SW480 (cell line): ENCODE data around the gene ARG2.
"Not testable (repeated sequence)": the region's sequence is repeated elsewhere in the genome, so short reads cannot be mapped to it uniquely, and the experiment has no call there.

Experiments
- DNase-seq: peaks from one replicate; pipeline ENCODE4 v3.0.0-alpha.2; 2016; ENCODE audit warnings: low spot score

Gene ARG2

DNA sequence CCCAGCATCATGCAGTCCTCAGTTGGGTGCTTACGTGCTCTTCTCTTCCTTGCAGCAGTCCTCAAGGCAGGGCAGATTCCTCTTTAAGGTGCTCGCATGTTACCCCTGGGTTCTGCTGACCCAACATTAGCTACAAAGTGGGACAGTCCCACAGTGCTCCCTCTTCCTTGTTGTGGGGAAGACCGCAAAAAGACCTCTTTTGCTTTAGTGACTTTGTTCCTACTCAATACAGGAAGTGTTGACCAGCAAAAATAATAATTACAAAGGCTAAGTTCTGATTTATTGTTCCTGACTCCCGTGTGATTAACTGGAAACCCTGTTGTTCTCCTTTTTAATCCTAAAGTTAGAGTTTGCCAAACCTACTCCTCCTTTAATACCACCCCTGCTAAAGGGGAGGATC, 33.4 kb upstream of the ARG2 start:
- DNase-seq: no peak

GRCh38 chr14:67589204-67589770, 30.4 kb upstream of the ARG2 start:
- no peak for DNase-seq

- DNase-seq: not testable (repeated sequence)
Observed at GRCh38 chr14:67593650-67594049, 26.1 kb upstream of the ARG2 start.

GRCh38 chr14:67595392-67595791, 24.3 kb upstream of the ARG2 start:
- no peak for DNase-seq

- peak; percentile 90 for DNase-seq
Observed at GRCh38 chr14:67599698-67600561, 19.8 kb upstream of the ARG2 start, which contains the start of gene PIGH. Gene PIGH, minus strand, starts transcription at chr14:67600268. Its CDS starts 65 bp downstream, at chr14:67600203.

DNA sequence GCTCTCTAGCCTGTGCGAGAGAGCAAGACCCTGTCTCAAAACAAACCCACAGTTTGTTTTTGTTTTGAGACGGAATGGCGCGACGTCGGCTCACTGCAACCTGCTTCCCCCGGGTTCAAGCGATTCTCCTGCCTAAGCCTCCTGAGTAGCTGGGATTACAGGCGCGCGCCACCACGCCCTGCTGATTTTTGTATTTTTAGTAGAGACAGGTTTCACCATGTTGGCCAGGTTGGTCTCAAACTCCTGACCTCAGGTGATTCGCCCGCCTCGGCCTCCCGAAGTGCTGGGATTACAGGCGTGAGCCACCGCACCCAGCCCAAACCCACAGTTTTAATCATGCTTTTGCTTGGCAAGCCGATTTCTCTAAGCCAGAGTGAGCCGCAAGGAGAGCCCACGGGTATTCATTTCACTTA, 19.2 kb upstream of the ARG2 start:
- DNase-seq: not testable (repeated sequence)

DNA sequence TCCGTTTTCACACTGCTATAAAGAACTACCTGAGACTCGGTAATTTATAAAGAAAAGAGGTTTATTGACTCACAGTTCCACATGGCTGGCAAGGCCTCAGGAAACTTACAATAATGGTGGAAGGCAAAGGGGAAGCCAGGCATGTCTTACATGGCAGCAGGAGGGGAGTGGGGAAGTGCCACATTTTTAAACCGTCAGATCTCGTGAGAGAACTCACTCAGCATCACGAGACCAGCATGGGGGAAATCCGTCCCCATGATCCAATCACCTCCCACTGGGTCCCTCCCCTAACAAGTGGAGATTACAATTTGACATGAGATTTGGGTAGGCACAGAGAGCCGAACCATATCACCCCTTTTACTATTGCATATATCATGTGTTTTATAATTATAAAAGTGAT, 17.6 kb upstream of the ARG2 start:
- no peak for DNase-seq

- no peak for DNase-seq
Observed at GRCh38 chr14:67602995-67603545, 16.6 kb upstream of the ARG2 start.

DNA sequence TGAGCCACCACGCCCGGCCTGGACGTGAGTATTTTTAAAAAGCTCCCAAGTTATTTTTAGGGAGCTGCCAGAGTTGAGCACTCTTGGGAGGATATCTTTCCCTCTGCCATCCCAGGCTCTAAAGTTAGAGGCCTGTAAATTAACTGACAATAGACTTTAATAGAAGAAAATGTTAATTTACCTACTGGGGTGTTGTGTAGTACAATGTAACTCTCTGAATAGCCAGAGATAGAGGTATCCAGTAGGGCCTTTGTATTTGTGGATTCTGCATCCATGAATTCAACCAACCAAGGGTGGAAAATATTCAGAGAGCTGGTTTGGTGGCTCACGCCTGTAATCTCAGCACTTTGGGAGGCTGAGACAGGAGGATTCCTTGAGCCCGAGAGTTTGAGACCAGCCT, 12.1 kb upstream of the ARG2 start:
- DNase-seq: no peak

DNA sequence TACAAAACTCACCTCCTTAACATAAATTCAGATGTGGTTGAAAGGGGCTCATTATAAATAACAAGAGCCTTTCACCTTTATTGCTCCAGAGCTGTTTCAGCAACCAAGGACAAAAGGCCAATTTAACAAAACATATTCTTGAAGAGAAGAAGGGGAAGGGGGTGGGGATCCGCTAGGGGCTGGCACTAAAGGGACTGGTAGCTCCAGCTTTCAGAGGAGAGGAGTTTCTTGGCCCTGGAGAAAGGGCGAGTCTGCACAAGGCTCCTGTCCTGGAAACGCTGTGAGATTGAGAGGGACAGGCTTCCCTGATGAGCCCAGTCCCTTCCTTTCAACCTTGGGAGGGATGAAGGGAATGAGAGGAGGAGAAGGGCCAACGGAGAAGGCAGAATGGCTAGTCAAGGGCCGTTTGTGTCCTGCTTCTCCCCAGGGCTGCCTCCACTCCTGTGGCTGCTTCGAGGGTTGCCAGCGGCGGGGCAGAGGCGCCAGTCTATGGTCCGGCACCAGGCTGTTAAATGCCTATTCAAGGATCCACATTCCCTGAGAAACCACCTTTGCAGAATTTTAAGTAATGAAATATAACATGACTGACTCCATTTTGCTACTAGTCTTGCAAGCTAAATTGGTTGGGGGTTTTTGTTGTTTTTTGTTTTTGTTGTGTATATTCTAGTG, 9.9 kb upstream of the ARG2 start:
- no peak for DNase-seq

DNA sequence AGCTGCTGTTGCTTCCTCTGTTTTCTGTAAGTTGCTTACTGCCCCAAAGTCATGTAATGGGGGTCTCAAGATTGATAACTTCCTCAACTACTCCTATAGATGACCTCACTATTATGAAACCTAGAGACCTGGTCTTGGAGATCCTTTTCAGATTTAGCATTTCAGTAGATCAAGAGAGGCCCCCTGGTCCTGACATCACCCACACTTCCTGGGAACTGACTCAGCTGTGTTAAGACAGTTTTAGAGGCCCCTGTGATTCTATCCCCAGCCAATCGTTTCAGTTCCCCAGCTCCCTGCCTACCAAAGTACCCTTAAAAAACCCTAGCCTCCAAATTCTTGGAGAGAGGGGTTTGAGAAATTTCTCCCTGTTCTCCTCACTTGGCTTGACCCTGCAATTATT, 9.2 kb upstream of the ARG2 start:
- no peak for DNase-seq

DNA sequence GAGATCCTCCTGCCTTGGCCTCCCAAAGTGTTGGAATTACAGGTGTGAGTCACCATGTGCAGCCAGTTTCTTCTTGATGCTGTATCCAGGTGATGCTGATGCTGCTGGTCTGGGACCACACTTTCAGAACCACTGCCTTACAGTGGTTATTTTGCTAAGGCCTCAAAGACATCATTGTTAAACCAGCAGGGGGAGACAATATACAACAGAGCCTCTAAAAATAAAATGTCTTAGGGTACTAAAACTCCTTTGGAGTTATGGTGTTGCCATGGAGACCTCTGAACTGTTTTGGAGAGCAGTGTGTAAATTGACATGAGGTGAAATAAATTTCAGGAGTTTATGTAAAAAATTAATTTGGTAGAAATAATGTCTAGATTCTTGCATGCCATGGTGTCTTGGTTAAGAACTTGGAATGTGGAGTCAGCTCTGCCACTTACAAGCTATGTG, 1.1 kb upstream of the ARG2 start:
- peak; percentile 84 for DNase-seq

- DNase-seq: peak; percentile 52
Observed at GRCh38 chr14:67620217-67620785, 581 bp downstream of the ARG2 start.

GRCh38 chr14:67622675-67623074, 3.0 kb downstream of the ARG2 start:
- peak; percentile 89 for DNase-seq

- peak; percentile 88 for DNase-seq
Observed at GRCh38 chr14:67623114-67623513, 3.4 kb downstream of the ARG2 start.

DNA sequence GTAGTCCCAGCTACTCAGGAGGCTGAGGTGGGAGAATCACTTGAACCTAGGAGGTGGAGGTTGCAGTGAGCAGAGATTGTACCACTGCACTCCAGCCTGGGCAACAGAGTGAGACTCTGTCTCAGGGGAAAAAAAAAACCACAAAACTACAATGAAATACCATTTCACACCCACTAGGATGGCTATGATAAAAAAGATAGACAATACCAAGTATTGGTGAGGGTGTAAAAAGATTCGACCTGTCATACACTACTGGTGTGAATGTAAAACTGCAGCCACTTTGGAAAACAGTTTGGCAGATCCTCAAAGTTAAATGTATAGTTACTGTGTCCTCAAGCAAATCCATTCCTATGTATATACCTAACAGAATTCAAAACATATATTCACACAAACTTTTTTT, 6.4 kb downstream of the ARG2 start:
- not testable (repeated sequence) for DNase-seq

GRCh38 chr14:67627519-67627918, 7.8 kb downstream of the ARG2 start:
- no peak for DNase-seq

DNA sequence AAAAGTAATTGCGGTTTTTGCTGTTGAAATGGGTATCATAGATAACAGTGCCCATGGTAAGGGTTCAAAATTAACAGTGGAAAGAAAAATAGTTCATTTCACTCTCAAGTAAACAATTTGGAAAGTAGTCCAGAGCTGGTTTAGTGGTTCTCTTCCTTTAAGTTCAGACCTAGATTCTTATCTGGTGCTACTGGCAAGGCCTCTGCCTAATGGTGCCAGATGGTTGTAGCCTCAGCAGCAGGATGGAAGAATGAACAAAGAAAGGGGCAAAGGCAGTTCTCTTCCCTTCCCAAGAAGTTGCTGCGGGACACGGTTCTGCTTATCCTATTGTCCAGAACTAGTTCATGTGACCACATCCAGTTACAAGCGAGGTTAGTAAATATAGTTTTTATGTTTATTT, 10.5 kb downstream of the ARG2 start:
- DNase-seq: no peak

DNA sequence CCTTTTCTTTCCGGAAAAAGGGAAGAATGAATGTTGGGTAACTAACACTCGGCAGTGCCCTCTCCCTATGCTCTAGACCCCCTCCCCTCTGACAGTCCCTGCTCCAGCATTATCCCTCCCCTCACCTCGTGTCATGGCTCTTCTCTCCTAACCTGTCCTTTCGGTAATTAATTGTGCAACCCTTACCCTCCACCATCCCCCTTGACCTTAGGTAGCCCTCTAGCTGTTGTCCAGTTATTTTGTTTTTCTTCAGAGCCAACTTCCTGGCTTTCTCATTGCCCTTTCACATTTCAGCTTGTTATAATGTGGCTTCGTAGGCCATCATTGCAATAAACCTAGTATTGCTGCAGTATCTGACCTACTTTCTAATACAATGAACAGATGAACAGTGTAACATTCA, 11.2 kb downstream of the ARG2 start:
- no peak for DNase-seq

DNA sequence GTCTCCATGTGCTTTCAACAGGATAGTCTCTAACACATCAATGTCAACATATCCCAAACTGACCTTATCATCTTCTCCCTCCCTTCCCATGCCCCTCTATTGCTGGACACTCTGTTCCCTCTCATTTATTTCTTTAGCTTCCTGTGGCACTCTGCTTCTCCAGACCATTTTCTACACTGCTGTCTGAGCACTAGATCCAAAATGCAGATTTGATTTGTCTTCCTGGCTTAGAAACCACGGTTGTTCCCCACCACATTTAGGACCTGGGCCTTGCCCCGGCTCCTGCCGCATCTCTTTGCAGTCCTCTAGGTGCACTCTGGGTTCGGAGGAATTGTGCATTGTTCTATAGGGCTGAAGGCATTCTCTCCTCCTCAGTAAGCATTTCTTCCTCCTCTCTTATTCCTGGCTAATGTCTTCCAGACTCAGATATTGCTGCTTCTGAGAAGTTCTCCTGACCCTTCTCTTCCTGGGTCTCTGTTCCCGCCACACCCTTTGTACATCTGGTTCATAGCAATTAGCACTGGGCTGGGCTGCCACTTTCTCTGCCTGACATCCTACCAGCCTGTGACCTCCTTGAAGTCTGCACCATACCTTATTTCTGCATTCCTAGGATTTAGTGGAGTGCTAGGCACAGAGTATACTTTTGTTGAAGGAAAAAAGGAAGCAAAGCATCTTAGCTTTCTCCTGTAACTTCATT, 13.9 kb downstream of the ARG2 start:
- no peak for DNase-seq

- DNase-seq: peak; percentile 70
Observed at GRCh38 chr14:67636361-67636919, 16.7 kb downstream of the ARG2 start.
